Activated T-cell treated with anti-CD3 and anti-CD28 coated beads for 24 hours (primary cell): Measurements from ENCODE around the gene PLXDC2.

Experiments
- DNase-seq: peaks from one replicate; pipeline ENCODE4 v3.0.0-alpha.2; 2020; ENCODE audit warnings: low read depth

Gene PLXDC2

DNA sequence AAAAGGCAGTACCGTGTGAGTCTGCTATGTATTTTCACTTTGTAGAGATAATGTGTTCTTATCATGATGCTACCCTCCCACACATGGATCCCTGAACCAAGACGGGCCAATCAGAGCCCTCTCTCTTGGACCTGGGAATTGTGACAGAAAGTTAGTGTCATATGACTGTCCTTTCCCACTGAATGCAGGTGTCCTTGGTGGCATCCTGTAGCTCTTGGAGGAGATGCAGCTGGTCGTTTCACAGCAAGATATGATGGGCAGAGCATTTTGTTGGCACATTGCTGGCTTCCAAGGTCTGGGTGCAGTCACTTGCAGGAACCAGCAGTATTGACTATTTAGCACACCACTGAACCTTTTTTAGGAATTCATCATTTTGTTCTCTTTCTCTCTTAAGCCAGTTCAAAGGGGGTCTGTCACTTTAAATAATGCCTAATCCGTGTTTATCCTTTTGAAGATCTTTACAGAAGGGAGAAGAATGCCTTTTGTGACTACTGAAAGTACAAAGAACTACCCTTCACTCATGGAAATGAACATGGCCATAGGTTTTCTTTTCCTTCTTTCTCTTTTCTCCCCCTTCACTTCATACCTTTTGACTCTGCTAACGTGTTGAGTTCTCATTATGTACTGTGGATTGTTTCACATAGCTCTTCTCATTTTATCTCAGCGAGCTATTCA is 125.1 kb downstream of the PLXDC2 start:
- DNase-seq, result no peak

DNA sequence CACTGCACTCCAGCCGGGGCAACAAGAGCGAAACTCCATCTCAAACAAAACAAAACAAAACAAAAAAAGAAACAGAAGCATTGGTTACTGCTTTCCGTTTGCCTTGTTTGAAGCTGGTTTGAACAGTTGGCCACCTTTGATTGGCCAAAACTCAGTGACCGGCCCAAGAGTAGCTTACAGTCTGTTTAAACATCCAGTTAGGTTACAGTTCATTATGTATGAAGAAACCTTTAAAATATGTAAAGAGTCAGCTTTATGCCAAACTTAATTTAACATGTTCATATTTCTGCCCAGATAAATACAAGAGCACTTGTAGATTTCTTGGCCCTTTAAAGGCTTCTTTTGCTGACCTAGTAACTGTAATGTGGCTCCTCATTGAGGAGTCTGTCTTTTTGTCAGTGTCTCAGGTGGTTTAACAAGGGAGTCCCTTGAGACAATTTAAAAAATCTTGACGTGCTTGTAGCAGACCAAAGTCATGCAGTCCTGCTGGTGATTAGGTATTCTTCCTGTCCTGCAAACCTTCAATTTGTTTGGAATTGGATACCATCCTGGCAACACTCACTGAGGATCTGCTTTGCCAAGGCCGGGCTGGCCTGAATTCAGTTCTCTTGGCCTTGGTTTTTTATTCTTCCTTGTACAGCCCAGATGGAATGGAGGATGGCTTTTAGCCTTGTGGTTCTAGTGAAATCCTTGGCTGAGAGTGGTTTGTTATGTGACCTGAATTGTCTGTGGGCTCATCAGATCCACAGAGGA is 128.9 kb downstream of the PLXDC2 start:
- DNase-seq, result no peak

DNA sequence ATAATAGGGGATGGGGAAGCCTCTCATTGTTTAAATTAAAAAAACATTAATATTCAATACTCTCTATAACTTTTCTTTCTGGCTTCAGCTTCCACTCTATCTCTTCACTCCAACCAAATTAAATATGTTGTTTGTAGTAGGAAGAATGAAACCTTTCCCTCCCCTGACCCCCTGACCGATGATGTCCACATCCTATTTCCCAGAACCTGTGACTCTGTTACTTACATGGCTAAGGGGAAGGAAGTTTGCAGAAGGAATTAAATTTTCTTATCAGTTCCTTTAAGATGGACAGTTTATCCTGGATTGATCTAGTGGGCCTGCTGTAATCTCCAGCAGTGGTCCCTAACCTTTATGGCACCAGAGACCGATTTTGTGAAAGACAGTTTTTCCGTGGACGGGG is 130.0 kb downstream of the PLXDC2 start:
- DNase-seq, result no peak

DNA sequence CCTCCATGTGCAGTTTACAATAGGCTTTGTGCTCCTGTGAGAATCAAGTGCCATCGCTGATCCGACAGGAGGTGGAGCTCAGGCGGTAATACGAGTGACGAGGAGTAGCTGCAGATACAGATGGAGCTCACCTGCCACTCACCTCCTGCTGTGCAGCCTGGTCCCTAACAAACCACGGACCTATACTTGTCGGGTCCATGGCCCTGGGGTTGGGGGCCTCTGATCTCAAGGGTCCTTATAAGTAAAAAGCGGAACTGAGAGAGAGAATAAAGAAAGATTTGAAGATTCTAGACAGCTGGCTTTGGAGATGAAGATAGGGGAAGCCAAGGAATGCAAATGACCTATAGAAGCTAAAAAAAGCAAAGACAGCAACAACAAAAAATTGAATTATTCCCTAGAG is 130.6 kb downstream of the PLXDC2 start:
- no peak for DNase-seq

DNA sequence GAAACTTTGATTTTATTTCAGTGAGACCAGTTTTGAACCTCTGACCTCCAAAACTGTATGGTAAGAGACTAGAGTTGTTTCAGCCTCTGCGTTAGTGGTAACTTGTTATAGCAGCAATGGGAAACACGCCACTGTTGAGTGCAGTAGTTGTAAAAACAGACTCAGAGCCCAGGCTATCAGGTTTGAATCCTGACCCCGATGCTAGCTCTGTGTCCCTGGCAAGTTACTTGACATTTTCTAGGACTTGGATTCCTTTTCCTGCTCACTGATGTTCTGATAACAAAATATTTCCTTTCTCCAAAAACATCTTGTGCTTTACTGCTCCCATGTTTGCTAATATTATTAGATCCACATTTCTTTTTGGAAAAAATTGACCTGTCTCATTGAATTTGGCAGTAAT is 131.0 kb downstream of the PLXDC2 start:
- no peak for DNase-seq

DNA sequence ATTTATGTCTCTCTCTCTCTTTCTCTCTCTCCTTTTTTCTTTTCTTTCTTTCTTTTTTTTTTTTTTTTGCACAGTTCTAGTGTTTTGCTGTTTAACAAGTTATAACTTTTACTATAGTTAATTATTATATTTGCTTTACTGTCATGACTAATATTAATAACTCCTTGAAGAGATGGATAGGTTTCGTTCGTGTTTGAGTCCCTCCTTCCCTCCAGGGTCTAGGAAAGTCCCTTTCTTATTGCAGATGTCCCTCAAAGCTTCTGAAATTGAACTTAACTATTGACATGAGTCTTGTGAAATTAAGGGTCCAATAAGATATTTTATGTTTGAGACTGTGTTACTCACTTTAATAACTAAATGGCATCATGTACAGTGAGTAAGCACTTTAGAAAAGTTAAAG is 131.4 kb downstream of the PLXDC2 start:
- DNase-seq, result no peak

DNA sequence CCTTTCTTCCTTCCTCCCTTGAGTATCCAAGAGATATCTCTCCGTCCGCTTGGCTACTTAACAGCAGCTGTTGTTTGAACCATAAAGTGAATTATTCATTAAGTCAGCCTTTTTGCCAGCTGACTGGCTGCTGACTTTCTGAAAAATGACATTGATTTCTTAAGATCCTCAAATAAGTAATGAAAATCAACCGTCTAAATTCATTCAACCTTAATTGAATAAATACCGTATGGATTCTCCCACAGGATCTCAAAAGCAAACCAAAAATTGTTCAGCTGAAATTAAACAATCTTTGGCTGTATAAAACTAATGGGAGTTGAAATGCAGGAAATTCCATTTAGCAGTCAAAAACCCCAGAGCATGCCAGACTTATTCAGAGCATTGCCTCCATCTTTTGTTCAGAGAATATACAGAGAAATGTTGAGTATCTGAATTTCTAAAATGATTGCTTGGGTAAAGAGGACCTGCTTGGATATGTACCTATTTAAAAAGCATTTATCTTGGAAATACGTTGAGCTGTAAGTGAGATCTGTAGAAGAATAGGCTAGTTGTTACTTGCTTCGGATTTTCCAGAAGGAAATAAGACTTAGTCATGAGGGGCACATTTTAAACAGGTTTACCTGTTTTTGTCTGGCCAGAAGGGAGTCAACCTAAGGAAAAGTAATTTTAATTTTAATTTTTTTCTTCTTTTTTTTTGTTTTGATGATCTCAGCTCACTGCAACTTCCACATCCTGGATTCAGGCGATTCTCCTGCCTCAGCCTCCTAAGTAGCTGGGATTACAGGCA is 136.2 kb downstream of the PLXDC2 start:
- no peak for DNase-seq

DNA sequence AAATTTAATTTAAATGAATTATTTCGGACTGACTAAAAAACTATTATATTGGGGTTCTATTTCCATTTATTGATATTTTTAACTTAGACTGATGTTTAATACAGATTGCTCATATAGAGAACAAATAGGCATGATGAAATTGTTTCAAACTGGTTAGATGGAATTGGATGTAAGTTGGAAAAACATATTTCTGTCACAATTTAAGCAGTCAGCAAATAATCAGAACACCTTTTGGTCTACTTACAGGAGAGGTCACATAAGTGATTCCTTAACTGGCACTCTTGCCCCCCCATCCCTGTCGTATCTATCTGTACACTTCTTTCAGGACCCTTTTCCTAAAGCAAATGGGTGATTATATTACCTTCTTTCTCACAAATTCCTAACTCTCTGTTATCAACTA is 138.4 kb downstream of the PLXDC2 start:
- no peak for DNase-seq

DNA sequence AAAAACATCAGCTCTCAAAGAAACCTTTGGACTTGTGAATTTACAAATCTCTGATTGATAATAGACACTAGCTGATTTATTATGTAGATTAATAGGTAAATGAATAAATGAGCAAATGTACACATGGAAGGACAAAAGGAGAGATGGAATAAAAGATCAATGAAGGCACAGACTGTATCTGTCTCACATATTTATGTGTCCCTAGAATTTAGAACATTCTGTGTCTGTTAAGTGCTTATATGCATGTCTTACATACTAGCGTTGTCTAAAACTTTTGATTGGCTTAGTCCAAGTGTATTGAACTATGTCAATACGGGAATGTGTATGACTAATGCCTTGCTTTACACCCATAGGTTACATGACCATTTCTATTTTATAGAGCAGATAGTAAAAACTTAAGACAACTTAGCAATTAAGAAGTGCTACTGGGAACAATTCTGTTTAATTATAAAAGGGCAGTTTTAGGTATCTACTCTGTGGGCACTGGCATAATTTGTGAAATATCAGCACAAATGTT is 140.3 kb downstream of the PLXDC2 start:
- no peak for DNase-seq

DNA sequence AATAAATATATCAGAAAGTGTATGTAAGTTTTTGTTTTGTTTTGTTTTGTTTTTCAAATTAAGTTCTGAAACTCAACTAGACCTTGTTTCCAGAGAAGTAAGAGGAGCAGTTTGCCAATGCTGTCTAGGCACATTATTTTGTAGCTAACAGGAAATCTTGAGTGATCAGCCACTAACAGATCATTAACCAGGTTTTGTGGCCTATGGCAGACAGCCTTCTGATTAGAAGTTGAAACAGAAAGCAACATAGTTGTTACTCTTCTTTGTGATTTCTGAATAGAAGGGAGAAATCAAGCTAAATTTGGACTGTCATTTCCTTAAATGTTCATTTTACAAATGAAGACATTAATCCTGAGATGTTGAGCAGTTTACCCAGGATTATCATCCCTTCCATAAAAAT is 142.6 kb downstream of the PLXDC2 start:
- no peak for DNase-seq

DNA sequence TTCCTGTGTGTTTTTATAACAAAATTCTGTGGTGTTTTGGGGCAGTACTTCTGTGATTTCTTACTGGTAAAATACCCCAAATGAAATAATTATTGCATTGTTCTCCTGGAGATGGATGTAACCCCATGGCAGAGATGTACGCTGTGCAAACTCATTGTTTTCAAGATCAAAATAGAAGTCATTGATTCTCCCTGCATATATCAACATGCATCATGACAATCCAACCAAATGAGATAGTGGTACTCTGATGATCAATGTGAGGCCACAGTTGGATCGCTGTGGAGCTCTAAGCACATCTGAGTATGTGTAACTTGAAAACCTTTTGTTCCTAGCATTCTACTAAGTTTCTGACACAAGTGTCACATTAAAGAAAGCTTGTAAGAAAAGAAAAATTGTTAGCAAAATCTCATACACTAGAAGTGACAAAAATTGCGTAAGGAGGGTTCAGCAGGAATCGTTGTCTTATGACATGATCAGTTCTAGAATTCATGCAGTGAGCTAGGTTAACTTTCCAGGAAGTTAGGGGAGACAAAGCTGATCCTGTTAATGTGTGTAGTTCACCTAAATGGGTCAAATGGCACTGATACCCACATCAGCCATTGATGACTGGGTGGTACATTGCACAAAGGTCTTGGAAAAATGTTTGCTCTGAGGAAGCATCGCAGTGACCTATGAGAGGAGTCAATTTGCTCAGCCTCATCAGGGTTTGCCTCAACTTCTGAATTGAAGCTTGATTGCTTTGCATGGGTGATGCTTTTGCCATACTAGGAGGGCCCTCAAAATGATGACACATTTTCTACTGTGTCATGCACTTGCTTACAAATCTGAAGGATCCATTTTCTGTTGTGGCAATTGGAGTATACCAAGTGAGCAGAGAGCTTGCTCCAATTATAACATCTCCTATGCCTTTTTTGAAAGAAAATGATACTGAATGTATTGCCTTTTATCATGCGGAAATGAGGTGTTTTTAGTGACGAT is 145.1 kb downstream of the PLXDC2 start:
- no peak for DNase-seq

DNA sequence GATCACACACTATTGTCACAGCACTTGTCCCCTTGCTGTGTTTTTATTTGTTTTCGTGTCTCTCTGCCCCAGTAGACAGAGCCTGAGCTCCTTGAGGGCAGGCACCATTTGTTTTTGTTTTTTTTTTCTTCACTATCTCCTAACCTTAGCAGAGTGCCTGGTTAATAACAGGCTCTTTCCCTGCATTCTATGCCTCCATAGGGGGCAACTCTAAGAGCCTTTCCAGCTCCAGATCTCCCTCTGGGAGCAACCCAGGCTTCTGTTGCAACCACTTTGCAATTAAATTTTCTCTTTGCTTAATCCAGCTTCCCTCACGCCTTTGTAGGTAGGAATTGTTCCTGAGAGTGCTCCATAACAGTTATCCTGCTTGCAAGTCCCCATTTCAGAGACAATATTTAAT is 148.4 kb downstream of the PLXDC2 start:
- DNase-seq, result no peak

DNA sequence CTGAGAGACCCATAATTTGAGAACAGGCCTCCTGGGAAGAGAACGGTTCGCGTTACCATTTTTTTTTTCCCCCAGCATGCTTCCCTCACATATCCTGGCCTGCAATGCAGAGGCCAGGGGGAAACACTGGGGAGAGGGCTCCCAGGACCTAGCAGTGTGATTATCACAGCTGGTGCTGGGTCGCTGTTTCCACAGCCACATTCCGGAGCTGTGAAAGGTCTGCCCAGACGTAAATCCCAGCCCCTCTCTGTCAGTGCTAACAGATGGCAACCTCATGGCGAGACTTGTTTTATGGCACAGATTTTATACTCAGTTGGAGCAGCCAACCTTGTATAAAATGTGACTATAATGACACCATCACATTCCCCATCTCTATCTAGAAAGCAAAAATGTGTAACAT is 150.5 kb downstream of the PLXDC2 start:
- no peak for DNase-seq

DNA sequence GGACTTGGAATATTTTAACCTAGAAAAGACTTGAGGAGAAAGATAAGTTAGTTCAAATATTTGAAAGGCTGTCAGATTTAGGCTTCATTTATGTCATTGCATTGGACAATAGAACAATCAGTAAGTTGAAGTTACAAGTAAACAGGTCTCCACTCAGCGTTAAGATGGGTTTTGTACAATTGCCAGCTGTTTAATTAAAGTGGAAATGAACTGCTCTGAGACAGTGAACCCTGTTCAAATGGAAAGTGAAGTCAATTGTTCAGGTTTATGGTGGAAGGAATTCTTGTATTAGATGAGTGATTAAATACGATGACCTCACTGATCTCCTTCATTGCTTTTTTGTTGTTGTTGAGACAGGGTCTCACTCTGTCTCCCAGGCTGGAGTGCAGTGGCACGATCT is 151.7 kb downstream of the PLXDC2 start:
- no peak for DNase-seq

DNA sequence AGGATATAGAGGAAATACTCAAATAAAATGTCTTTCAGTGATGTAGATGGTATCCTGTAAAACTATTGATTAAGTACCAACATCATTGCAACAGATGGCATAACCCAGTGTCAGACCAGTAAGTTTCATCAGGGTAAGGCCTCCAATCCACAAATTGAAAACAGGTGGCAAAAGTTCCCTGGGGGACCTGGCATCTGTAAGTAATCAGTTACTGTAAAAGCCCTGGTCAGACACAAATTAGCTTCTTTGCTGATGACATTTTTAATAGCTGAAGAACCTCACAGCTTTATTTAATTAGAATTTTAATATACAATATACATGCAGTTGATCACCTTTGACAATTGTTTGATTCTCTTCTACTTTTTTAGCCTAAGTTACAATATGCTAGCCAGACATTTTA is 152.5 kb downstream of the PLXDC2 start:
- DNase-seq, result no peak

DNA sequence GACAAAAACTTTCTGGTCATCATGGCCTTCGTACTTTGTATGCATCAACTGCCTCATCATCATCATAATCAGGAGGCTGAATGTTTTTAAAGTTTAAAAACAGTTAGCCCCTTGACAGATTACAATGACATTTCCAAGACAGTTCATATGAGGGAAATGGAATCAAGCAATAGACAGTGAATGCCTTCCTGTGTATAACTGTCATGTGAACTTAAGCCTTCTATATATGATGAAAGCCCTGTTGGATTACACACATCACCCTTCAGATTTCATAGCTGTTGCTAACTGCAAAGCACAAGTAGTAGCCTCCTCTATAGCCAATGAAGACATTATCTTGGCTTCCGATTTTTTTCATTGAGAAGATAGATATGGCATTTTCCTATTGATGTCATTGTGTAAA is 154.0 kb downstream of the PLXDC2 start:
- DNase-seq, result no peak

DNA sequence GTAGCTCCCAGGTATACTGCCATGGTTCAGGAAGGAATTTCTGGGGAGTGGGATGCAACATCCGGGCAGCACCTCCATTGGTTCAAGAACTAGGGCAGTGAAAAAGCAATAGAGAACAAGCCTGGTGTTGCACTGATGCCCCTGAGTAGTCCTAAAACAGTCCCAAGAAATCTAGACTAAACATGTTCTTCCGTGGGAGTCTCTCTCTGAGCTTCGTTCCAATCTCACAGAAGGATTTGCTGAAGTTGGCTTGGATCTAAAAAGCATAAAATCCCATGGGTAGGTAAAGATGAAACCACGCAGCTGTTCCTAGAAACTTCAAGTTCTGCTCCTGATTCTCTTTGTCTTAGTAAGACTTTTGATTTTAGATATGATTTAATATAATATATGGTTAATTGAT is 154.5 kb downstream of the PLXDC2 start:
- no peak for DNase-seq

DNA sequence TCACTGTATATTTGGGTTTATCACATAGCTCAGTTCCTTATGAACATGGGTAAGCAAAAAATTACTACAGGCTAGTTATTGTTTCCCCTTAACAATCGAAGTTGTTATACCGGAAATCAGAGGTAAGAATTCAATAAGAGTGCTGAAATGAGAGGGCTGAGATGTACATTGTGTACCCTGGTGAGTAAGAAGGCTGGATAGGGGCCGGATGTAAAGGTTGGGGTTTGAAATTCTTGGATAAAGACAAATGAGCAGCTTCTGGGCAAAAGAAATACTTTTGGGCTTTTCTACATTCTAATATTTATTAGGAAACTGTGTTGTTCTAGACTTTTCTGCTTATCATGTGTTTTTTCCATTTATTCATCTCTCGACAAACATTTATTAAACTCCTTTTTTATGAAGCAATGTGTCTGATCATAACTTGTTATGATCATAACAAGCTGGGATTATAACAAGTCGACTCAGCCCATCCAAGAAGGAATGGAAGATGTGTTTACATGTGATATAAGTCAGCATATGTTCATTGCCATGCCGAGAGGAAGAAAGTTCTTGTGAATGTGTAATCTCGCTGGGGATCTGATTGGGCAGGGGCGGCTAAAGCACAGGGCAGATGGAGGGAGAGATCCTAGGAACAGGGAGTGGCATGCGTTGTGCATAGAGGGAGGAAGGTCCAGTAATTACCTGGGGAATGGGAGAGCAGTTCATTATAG is 155.3 kb downstream of the PLXDC2 start:
- no peak for DNase-seq

DNA sequence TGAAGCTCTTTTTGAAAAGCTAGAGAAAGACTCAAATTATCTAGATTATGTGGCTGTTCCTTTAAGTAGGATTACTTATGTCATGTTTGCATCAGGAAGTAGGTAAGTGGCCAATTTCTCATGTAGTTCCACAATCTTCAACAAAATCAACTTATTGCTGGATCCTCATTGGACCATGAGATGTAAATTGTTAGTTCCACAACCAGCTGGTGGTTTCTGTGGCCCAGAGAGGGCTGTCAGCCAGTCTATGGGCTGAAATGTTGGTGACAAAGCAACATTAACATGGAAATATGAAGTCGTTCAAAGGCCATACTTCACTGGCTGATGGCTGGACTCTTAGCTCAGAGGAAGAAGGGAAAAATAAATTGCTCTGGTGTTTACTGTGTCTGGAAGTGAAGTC is 157.9 kb downstream of the PLXDC2 start:
- DNase-seq, result no peak

DNA sequence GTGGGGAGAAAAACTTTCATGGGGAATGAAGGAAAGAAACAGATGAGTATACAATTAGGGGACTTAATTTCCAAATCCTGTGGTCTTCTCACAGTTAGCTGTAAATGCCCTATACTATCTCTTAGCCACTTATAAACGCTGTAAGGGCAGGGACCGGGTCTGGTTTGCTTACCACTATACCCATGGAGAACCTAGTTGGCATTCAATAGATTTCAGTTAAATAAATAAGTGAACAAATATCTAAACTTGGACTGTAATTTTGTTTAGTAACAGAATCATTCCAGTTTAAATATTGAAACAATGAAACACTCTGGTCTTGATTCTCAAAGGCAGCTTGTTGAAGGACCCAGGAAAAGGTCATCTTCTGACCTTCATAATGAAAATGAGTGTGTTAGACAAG is 158.3 kb downstream of the PLXDC2 start:
- no peak for DNase-seq

DNA sequence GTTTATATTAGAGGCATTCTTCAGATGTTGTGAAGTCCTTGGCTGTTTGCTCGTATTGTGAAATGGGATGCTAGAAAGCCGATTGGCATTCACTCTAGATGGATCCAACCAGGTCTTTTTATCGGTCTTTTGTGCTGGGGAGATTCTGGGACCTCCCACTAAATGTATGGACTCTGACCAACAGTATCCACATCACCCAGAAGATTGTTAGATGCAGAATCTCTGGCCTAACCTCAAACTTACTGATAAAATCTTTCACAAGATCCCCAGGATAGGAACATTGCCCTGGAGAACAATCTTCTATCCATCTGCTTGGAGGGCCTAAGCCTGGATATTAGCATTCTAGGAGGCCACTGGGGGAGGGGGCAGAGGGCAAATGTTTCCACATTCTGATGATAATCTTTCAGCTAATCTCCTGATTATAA is 160.9 kb downstream of the PLXDC2 start:
- no peak for DNase-seq
